IMR-90 (cell line): Measurements from ENCODE around the gene ZNF554.

ENCODE experiments used
- CHD1 ChIP-seq: IDR thresholded peaks from 2 replicates; pipeline ENCODE4 v1.6.1; 2012; ENCODE audit warnings: low read depth, low read length, improper control_type of control experiment
- CTCF ChIP-seq: conservative IDR thresholded peaks from 2 replicates; pipeline ENCODE4 v1.5.1; 2012; ENCODE audit warnings: mild to moderate bottlenecking, low read depth, low read length, improper control_type of control experiment
- POLR2A ChIP-seq: IDR thresholded peaks from 2 replicates; pipeline ENCODE4 v1.6.1; 2012; ENCODE audit warnings: mild to moderate bottlenecking, low read depth, low read length
- SMC3 ChIP-seq: fragments of 150-350 bp; IDR thresholded peaks from 2 replicates; pipeline ENCODE4 v1.6.1; 2016; ENCODE audit warnings: low read depth, mild to moderate bottlenecking, antibody characterized with exemption, low read length, moderate library complexity

- TF ChIP-seq CTCF (no peak), POLR2A (no peak), SMC3 (no peak), CHD1 (no peak)
These were observed 539 bp downstream of the ZNF554 start for GRCh38 chr19:2820112-2820702.
